GM21381 (cell line): ENCODE results near the gene KIRREL3.

Experiments
- ATAC-seq: cut with Tn5 transposase; IDR thresholded peaks from one replicate; pipeline ENCODE4 v1.9.1; 2021; ENCODE audit warnings: mild to moderate bottlenecking, moderate library complexity; ENCODE audit not compliant: unreplicated experiment

KIRREL3 gene

DNA sequence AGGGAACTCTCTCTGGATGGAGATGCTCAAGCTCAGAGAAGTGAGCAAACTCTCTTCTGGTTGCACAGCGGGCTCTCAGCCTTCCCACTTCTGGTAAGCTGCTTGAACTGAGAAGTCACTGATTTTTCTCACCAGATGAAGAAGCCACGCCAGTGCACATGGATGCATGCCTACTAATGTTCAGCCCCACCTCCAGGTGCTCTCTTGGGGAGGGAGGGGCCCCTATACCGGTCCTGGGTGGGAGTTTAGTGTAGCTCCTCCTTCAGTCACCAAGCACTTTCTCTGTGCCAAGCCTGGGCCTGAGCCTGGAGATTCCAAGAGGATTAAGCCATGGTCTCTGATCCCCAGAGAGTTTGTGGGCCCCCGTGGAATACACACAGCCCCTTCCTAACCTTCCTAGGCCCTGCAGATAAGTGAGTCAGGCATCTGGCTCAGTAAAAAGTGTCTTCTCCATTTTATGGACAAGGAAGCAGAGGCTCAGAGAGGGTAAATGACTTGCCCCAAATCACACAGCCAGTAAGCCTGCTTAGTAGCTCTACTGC lies 502.9 kb downstream of the KIRREL3 start:
- no peak for ATAC-seq

DNA sequence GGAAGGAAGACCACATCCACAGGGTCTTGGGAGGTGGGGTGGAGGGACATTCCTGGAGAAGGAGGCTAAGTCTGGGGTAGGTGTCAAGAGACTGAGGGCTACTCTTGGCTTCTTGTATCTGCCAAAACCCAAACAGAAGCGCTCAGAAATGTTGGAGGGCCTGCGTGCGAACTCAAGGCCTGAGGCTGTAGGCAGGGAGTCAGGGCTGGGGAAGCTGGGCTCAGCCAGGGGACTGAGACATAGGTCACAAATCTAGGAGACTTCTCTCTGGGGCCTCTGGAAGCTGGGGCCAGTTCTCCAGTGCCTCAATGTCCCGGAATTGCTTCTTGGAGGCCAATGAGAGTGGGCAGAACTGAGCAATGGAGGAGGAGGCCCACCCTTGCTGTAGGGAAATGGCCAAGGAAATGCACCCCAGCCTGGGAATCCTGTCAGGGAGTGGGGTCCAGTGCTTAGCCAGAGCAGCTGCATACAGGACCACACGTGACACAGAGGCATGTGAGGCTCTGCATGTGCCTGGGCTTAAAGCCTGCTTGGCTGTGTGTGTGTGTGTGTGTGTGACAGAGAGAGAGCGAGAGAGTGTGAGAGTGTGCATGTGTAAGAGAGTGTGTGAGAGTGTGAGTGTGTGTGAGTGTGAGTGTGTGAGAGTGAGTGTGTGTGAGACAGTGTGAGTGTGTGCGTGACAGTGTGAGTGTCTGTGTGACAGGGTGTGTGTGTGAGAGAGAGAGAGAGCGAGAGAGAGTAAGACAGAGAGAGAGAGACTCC lies 503.8 kb downstream of the KIRREL3 start:
- no peak for ATAC-seq

- no peak for ATAC-seq
Measured at GRCh38 chr11:126495281-126496220, 505.0 kb downstream of the KIRREL3 start.

- ATAC-seq = no peak
Measured at GRCh38 chr11:126494831-126495230, 505.7 kb downstream of the KIRREL3 start.

- ATAC-seq = no peak
Measured at GRCh38 chr11:126492331-126493082, 508.1 kb downstream of the KIRREL3 start.

DNA sequence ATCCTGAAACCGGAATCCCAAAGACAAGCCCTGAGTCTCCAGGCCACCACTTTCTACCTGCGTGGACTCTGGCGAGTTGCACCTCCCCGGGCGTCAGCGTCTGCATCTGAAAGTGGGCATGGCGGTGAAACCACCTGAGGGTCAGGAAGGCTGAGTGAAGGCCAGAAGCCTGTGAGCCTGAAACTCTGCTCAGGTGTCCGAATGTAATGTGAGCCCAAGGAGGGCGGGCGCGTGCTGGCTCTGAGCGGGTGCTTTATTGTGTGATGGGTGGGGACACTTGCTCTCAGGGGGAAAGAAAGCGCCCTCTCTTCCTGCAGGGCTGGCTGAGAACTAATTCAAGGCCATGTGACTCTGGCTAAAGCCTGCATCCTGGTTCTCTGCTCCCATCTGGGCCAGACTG lies 509.5 kb downstream of the KIRREL3 start:
- ATAC-seq = no peak

GRCh38 chr11:126489836-126490660 lies 510.5 kb downstream of the KIRREL3 start:
- no peak for ATAC-seq

DNA sequence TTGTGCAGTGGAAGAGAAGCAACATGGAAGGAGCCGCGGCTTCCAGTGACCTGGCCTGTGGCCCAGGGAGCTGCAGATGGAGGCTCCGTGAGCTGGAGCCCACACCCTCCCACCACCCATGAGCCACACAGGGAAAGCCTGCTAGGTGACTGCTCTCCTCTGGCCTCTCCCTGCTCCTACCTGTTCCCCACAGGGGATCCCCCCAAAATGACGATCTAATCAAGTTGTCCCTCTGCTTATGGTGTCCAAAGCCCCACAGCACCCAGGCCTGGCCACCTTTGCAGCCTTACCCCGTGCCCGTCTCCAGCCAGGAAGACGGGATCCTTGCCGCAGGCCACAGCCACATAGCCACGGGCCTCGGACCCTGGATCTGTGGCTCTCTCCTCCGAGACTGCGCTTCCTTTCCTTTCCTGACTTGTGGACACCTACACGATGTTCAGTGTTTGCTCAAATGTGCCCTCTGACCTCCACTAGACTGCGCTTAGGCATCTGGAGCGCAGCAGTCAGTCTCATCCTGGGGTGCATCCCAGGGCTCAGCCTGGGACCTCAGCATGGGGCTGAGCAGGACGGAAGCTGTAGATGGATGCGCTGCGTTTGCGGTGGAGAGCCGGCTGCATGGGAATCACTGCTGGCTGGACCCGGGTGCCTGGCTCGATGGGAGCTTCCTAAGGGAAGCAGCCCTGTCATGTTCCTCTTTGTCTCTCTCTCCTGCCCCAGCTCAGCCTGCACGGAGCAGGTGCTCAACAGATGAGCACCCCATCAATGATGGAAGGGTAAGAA lies 511.8 kb downstream of the KIRREL3 start:
- no peak for ATAC-seq

GRCh38 chr11:126487711-126488110 lies 512.9 kb downstream of the KIRREL3 start:
- no peak for ATAC-seq

- ATAC-seq = no peak
Measured at GRCh38 chr11:126485986-126486635, 514.5 kb downstream of the KIRREL3 start.

GRCh38 chr11:126485021-126485792 lies 515.4 kb downstream of the KIRREL3 start:
- no peak for ATAC-seq

- ATAC-seq = no peak
Measured at GRCh38 chr11:126484266-126484665, 516.3 kb downstream of the KIRREL3 start.

- ATAC-seq = no peak
Measured at GRCh38 chr11:126483621-126484195, 516.9 kb downstream of the KIRREL3 start.

GRCh38 chr11:126482586-126483108 lies 517.9 kb downstream of the KIRREL3 start:
- ATAC-seq = no peak

DNA sequence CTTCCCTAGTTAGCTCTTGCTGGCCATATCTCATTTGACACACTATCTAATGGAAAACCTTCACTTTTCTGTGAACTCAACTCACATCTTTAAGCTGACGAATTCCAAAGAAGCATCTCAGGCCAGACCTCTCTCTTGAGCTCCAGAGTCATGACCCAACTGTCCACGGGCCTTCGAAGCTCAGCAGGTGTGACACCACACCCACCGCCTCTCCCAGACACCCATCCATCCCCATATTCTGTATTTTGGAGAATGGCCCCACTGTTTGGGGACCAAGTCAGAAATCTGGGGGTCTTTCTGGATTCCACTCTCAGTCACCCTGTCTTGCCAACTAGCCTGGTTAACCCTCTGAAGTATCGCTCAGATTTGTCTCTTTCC lies 519.3 kb downstream of the KIRREL3 start:
- no peak for ATAC-seq

- peak; percentile 60 for ATAC-seq
Measured at GRCh38 chr11:126480410-126481302, 519.9 kb downstream of the KIRREL3 start.
